HG03135 (cell line): ENCODE results near the gene OR51A2.
"Not testable (repeated sequence)": the region's sequence is repeated elsewhere in the genome, so short reads cannot be mapped to it uniquely, and the experiment has no call there.

Source experiments
- ATAC-seq: cut with Tn5 transposase; IDR thresholded peaks from one replicate; pipeline ENCODE4 v1.9.1; 2021; ENCODE audit warnings: mild to moderate bottlenecking, moderate library complexity; ENCODE audit not compliant: unreplicated experiment

The OR51A2 gene, protein sequence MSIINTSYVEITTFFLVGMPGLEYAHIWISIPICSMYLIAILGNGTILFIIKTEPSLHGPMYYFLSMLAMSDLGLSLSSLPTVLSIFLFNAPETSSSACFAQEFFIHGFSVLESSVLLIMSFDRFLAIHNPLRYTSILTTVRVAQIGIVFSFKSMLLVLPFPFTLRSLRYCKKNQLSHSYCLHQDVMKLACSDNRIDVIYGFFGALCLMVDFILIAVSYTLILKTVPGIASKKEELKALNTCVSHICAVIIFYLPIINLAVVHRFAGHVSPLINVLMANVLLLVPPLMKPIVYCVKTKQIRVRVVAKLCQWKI

GRCh38 chr11:4955613-4956012 lies at the start of gene OR51A2:
OR51A2 (minus strand) TSS chr11:4955713; CDS start chr11:4955713, 0 bp downstream.
- ATAC-seq: not testable (repeated sequence)

GRCh38 chr11:5004424-5005274 lies 49.1 kb upstream of the OR51A2 start:
- no peak for ATAC-seq

- no peak for ATAC-seq
Measured at GRCh38 chr11:4994551-4994950, 39.0 kb upstream of the OR51A2 start, which contains the start of gene OR51L1. OR51L1 (plus strand) TSS chr11:4994851; CDS start chr11:4998983, 4,132 bp downstream.

DNA sequence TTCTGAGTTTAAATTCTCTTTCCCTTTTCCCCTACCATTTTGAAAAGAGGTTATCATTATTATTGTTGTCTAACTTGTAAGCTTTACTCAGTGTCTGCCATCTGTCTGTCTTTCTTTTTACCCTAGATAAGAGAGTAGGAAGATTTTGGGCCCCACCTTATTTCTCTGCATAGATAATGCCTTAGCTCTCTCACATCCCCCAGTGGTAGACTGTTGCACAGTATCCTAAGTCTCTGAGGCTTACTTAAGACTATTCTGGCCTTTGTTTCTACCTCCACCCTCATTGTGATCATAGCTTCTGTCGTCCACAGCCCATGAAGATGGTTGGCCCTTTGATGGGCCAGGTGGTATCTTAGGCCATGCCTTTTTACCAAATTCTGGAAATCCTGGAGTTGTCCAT lies 35.5 kb upstream of the OR51A2 start:
- ATAC-seq: no peak

GRCh38 chr11:4983841-4984240 lies 28.3 kb upstream of the OR51A2 start:
- ATAC-seq: no peak

- no peak for ATAC-seq
Measured at GRCh38 chr11:4982678-4983077, 27.2 kb upstream of the OR51A2 start.

DNA sequence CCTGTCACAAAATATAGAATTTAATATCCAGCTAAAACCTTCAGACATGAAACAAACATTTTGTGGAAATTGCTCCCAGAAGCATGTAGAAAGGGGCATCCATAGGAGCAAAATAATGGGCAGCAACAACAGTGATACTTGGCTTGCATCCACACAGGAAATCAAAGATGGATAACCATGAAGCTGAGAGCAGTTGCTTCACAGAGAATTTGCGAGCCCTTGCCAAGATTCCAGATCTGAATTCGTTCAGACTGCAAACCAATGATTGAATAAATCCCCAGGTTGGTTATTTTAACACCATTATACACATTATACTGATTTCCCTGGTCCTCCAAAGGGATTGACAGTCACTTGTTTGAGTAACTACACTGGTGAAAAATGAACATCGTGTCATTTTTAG lies 23.5 kb upstream of the OR51A2 start:
- no peak for ATAC-seq

DNA sequence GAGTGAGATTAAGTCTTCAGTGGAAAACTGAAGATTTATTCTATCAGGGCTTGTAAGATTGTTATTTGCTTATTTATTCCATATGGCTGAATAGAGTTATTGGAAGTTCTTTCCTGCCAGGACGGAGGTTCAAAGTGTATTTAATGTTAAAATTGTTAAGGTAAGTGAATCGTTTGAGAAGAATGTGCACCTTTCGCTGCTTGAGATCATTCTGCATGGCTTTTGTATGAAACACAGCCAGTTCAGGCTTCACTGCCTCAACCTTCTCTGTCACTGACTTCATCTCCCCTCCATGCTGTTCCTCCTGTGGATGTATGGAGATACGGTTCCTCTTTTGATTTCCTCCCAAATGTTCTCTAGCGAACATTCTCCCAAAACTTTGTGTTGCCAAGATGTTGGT lies 19.9 kb upstream of the OR51A2 start:
- no peak for ATAC-seq

- no peak for ATAC-seq
Measured at GRCh38 chr11:4962816-4963215, 7.3 kb upstream of the OR51A2 start.

GRCh38 chr11:4960877-4961276 lies 5.4 kb upstream of the OR51A2 start:
- ATAC-seq: no peak

- no peak for ATAC-seq
Measured at GRCh38 chr11:4957396-4957795, 1.9 kb upstream of the OR51A2 start.

- ATAC-seq: no peak
Measured at GRCh38 chr11:4947505-4947904, 8.0 kb downstream of the OR51A2 start, which contains the start of gene OR51A4. OR51A4 (minus strand) TSS chr11:4947605; CDS start chr11:4947100, 505 bp downstream.

DNA sequence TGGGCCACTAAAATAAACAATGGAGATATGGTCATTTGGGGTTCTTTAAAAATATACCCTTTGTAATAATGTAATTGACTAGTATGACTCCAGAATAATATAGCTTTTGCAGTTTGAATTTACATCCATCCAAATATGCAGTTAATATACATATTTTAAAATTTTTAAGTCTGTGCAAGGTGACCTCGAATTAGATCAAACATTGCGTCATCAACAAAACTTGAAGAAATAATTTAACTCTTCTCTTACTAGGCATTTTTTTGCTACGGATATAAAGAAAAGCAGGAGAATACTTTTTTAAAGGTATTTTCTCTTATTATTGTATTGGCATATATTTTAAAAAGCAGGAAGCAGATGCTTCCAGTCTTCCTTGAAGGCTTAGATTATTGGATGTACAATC lies 18.8 kb downstream of the OR51A2 start:
- no peak for ATAC-seq

GRCh38 chr11:4932751-4933150 lies 22.8 kb downstream of the OR51A2 start:
- no peak for ATAC-seq

DNA sequence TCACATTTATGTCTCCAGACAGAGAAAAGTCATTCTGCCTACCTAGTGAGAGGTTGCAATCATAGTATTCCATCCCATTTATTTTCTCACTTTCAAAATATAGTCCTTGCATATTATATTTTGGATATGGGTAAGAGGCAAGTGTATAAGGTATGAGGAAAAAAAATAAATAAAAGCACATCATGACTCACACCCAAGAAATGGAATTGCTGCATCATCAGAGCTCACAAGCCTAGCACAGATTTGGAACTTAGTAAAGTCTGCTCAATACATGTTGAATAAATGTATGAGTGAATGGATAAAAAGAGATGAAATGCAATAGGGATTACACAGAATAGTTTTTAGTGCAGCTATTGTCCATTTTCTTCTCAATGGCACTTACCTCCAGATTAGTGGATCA lies 28.9 kb downstream of the OR51A2 start:
- ATAC-seq: no peak

- ATAC-seq: no peak
Measured at GRCh38 chr11:4924239-4924638, 31.3 kb downstream of the OR51A2 start, which contains the start of gene OR51G1. OR51G1 (minus strand) TSS chr11:4924339; CDS start chr11:4924339, 0 bp downstream.

- ATAC-seq: no peak
Measured at GRCh38 chr11:4922304-4922703, 33.2 kb downstream of the OR51A2 start.

DNA sequence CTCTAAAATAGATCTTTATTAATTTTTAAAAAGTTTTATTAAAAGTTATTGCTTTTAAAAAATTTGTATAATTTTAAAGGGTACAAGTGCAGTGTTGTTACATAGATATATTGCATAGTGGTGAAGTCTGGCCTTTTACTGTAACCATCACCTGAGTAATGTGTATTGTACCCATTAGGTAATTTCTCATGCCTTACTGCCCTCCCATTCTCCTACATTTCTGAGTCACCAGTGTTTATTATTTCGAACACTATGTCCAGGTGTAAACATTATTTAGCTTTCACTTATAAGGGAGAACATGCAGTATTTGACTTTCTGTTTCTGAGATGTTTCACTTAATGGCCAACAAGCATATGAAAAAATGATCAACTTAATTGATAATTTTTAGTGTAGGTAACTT lies 33.7 kb downstream of the OR51A2 start:
- ATAC-seq: no peak

GRCh38 chr11:4919250-4919649 lies 36.3 kb downstream of the OR51A2 start, which contains the start of gene OR51G2:
OR51G2 (minus strand) TSS chr11:4919350; CDS start chr11:4915663, 3,687 bp downstream.
- ATAC-seq: no peak

DNA sequence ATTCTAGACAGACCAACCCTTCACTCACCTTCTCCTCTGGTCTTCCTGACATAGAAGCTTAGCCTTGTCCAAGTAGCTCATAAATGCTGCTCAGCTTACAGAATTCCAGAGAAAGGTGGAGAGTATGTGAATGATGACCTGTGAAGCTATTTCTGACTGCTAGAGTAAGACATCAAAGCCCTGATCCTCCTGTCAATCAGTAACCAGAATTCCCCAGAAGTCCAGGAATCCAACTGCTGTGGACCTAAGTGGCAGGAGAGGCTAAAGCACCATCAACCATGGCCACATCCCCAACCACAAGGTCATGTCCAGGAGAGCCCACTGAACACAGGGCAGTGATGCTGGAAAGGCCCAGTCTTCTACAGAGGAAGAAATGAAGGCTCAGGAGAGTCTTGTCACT lies 38.9 kb downstream of the OR51A2 start:
- no peak for ATAC-seq
